Omental fat pad (tissue), 4 donors: ENCODE results near the gene RBP5. TPM values are rescaled to one million over a fixed set of nuclear protein-coding genes. Genes with fewer than 3 reads are reported as not detected.
"Not testable (repeated sequence)": the region's sequence is repeated elsewhere in the genome, so short reads cannot be mapped to it uniquely, and the experiment has no call there.

Experiments used
- ATAC-seq: fragments of 150-250 bp; one replicate; pipeline ENCODE4 v1.9.1; 2016; ENCODE audit warnings: mild to moderate bottlenecking, moderate library complexity; ENCODE audit not compliant: low FRiP score
- DNase-seq: peaks from one replicate; pipeline ENCODE4 v3.0.0-alpha.2; 2019; ENCODE audit warnings: low spot score
- total RNA-seq, 4 donors: library from RNA; depleted of rRNA; stranded (reverse); fragments of >200 nt; gene quantifications; one replicate each; pipeline ENCODE4 v1.1.0, GENCODE V29; 2016
- TF ChIP-seq, protein P1 (sequence below), 3 donors: fragments of 450-650 bp; IDR thresholded peaks; one replicate each; pipeline ENCODE4 v1.5.1; 2016 to 2017; ENCODE audit warnings: antibody characterized with exemption in 3 of 3, mild to moderate bottlenecking in 3 of 3, moderate library complexity in 2 of 3

Gene RBP5
- total RNA-seq, 4 donors from 2014 or later, result 1.0 to 3.0 (median 1.9) TPM

DNA sequence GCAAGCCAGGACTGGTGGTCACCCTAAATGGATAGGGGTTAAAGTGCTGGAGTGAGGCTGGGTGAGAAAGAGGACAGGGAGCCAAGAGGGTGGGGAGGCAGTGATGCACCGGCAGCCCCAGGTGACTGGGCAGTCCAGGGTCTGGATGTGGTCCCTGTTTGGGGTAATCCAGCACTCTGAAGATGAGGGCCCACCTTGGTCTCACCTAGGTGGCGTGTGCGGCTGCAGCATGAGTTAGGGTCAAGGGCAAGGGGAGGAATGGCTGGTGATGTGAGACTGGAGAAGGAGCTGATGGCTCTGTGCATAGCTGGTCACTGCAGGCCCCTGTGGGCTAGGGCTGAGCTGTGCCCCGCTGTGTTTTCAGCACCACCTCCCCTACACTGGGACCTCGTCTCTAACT is 18.0 kb downstream of the RBP5 start:
- TF ChIP-seq, protein P1, sequence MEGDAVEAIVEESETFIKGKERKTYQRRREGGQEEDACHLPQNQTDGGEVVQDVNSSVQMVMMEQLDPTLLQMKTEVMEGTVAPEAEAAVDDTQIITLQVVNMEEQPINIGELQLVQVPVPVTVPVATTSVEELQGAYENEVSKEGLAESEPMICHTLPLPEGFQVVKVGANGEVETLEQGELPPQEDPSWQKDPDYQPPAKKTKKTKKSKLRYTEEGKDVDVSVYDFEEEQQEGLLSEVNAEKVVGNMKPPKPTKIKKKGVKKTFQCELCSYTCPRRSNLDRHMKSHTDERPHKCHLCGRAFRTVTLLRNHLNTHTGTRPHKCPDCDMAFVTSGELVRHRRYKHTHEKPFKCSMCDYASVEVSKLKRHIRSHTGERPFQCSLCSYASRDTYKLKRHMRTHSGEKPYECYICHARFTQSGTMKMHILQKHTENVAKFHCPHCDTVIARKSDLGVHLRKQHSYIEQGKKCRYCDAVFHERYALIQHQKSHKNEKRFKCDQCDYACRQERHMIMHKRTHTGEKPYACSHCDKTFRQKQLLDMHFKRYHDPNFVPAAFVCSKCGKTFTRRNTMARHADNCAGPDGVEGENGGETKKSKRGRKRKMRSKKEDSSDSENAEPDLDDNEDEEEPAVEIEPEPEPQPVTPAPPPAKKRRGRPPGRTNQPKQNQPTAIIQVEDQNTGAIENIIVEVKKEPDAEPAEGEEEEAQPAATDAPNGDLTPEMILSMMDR (IDR thresholded peaks at IDR 0.05), result no peak
- DNase-seq, result no peak
- no peak for ATAC-seq

DNA sequence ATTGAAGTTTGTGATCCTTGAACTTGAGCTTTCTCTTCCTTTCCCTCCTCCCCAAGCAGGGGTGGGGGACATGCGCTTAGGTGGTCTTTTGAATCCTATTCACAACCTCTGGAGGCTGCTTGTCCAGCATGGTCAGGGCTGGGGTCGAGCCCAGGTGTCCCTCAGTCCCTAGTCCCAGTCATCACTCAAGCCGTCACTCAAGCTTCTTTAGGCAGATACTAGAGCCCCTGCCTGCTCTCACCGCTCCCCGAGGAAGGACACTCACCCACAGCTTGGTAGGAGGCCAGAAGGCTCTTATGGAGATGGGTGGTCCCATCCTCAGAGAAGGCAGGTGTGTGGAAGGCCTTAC is 19.1 kb downstream of the RBP5 start:
- TF ChIP-seq, protein P1 (IDR thresholded peaks at IDR 0.05), result no peak
- no peak for ATAC-seq
- no peak for DNase-seq

DNA sequence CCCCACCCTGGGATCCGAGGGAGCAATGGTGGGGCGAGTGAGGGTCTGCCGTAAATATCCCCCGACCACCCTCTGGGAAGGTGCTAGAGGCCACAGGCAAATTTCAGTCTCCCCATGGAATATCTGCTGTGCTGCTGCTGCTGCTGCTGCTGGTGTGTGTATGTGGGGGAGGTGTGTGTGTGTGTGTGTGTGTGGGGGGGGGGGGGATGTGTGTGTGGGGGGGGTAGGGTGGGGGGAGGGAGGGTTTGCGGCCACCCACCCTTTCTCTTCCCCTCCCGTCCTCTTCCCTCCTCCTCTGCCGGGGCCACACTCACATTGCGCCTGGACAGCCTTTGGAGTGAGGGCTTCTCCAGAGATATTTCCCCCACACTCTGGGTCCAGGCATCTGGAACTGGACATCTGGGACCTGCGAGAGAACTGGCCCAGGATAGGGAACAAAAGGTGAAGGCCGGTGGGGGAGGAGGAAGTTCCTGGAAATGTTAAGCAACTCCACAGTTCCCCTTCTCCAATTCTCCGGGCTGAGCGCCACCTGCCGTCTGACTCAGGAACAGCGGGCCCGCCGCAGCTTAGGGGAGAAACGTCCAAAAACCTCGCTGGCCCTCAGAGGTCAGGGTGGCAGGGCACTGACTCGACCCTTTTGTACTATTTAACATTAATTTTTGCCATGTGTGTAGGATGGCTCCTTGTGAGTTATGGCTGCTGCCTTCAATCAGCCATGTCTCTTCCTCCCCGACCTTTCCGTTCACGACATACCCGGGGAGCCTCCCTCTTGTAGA is 19.7 kb downstream of the RBP5 start, which contains the start of gene C1RL:
TSS of gene C1RL (minus strand) at position 419 of the 776 bp plus-strand sequence. CDS start at position 385, 34 bp downstream.
- TF ChIP-seq, protein P1 (IDR thresholded peaks at IDR 0.05), result peak in 2 of 3 donors; percentile 83 to 96
- peak; percentile 72 for ATAC-seq
- peak; percentile 100 for DNase-seq

DNA sequence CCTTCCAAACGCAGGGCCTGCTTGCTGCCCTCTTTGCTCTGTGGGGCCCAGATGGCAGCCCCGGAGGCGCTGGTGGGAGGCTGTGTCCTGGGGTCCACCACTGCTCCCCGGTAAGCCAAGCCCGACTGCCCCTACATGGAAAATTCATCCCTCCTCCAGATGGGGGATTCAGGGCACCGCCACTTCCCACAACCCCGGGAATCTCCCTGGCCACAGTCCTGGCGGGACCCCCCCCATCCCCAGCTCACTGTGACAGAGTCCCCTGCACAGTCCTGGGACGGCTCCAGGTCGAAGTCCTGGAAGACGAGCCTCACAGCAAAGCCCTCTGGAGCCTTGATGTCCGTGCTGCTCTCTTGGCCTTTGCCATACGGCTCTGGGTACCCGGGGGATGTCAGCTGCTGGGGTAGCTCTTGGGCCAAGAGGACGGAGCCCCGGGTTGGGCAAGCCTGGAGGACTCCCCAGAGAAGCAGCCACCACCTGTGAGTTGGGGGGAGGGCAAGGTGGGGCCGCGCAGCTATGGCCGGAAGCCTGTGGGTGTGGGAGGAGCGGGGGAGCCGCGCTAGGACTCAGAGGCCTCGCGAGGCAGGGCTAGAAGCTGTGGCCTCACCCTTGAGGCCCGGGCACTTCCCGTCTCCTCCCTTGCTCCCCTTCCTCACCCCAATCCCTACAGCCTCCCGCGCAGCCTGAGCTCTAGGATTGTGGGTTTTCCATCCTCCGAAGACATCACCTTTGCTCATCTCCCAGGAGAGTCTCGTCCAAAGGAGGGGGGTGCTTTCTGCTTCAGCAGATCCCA is 20.5 kb downstream of the RBP5 start:
- DNase-seq, result no peak
- TF ChIP-seq, protein P1 (IDR thresholded peaks at IDR 0.05), result no peak
- ATAC-seq, result peak; percentile 81

DNA sequence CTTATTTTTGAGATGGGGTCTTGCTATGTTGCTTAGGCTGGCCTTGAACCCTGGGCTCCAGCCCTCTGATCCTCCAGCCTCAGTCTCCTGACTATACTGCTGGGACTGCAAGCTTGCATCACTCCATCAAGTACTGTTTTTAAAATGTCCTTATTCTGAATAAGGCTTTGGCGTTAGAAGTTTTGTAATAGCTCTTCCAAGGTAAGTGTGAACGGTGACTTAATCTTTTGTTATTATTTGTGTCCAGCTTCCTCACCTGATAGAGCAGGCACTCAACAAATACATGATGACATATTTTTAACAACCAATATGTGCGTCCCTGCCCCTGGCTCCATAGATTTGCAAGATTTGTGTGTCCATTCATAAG is 21.1 kb downstream of the RBP5 start:
- DNase-seq (no peak), ATAC-seq (peak; percentile 5)

DNA sequence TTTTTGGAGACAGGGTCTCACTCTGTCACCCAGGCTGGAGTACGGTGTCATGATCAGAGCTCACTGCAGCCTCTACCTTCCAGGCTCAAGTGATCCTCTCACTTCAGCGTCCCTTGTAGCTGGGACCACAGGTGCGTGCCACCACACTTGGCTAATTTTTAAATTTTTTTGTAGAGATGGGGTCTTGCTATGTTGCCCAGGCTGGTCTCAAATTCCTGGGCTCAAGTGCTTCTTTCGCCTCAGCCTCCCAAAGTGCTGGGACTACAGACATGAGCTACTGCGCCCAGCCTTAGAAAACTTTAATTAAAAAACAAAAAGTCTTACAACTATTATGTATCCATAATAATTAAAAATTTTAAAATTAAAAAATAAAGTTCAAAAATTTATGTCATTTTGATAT is 21.5 kb downstream of the RBP5 start:
- not testable (repeated sequence) for DNase-seq, ATAC-seq

More for the DNA sequence above, 21.1 kb downstream of the RBP5 start:
- TF ChIP-seq, protein P1 (IDR thresholded peaks at IDR 0.05), result no peak

DNA sequence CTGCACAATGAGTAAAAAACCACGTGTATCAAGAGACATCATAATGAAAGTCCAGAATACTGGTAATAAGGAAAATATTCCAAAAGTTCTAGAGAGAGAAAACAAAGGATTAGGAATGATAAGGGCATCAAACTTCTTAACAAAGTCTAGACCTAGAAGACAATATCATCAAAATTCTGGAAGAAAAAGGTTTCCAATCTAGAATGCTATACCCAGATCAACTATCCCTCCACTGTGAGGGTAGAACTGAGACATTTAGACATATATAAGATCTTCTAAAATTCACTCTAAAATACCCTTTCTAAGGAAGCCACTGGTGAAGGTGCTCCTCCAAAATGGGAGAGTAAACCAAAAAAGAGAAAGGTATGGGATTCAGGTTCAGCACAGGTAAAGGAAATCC is 22.6 kb downstream of the RBP5 start:
- ATAC-seq, result no peak
- DNase-seq, result no peak
- TF ChIP-seq, protein P1 (IDR thresholded peaks at IDR 0.05), result no peak
